GM12873 (cell line): Measurements from ENCODE around the gene DCUN1D4.

Source experiments
- CTCF ChIP-seq: IDR thresholded peaks from 2 replicates; pipeline ENCODE4 v1.5.1; 2012; ENCODE audit warnings: low read depth, mild to moderate bottlenecking, moderate library complexity, low read length, control low read depth; ENCODE audit not compliant: insufficient read depth; ENCODE audit errors: missing control alignments

Gene DCUN1D4

GRCh38 chr4:51943221-51943620 is 100.3 kb downstream of the DCUN1D4 start:
- TF ChIP-seq CTCF = no peak

GRCh38 chr4:51958199-51958968 is 115.4 kb downstream of the DCUN1D4 start:
- TF ChIP-seq CTCF = no peak

- no peak for TF ChIP-seq CTCF
Measured at GRCh38 chr4:51960486-51960885, 117.5 kb downstream of the DCUN1D4 start.

- TF ChIP-seq CTCF = no peak
Measured at GRCh38 chr4:51963841-51964517, 121.0 kb downstream of the DCUN1D4 start.

GRCh38 chr4:51965862-51966261 is 122.9 kb downstream of the DCUN1D4 start:
- TF ChIP-seq CTCF = no peak
